H1 (cell line): Measurements from ENCODE around the gene EXOC3L1.

Source experiments
- CEBPB ChIP-seq: IDR thresholded peaks from 2 replicates; pipeline ENCODE4 v1.6.1; 2012; ENCODE audit warnings: low read depth, low read length
- CTCF ChIP-seq, 3 experiments: IDR thresholded peaks; 1 replicate in 2 of 3; 2 replicates in 1 of 3; pipeline versions ENCODE4 v1.5.1 to v1.6.1; 2011; ENCODE audit warnings: low read length in 3 of 3, mild to moderate bottlenecking in 3 of 3, inconsistent platforms in 2 of 3, low read depth in 1 of 3, moderate library complexity in 1 of 3; ENCODE audit not compliant: insufficient read depth in 1 of 3; ENCODE audit errors: control extremely low read depth in 1 of 3
- EGR1 ChIP-seq: IDR thresholded peaks from 2 replicates; pipeline ENCODE4 v1.6.1; 2011; ENCODE audit warnings: low read depth, low read length, borderline replicate concordance
- JUN ChIP-seq: IDR thresholded peaks from 2 replicates; pipeline ENCODE4 v1.6.1; 2011; ENCODE audit warnings: low read depth, mild to moderate bottlenecking, improper control_type of control experiment, low read length
- POLR2A ChIP-seq, 2 experiments: IDR thresholded peaks; 1 replicate in 1 of 2; 2 replicates in 1 of 2; pipeline ENCODE4 v1.6.1; 2011; ENCODE audit warnings: low read depth in 2 of 2, low read length in 2 of 2, mild to moderate bottlenecking in 2 of 2; ENCODE audit errors: control extremely low read depth in 1 of 2
- RAD21 ChIP-seq, 2 experiments: IDR thresholded peaks in 1 of 2; conservative IDR thresholded peaks in 1 of 2; 2 replicates each; pipeline ENCODE4 v1.6.1; 2011; ENCODE audit warnings: low read depth in 2 of 2, low read length in 2 of 2, improper control_type of control experiment in 1 of 2, inconsistent platforms in 1 of 2, mild to moderate bottlenecking in 1 of 2, moderate library complexity in 1 of 2
- SUZ12 ChIP-seq: fragments of 200-600 bp; sonication (generic); IDR thresholded peaks from 2 replicates; pipeline ENCODE4 v1.6.1; 2012; ENCODE audit warnings: mild to moderate bottlenecking, inconsistent platforms, low read length, moderate library complexity, mixed read lengths
- TAF1 ChIP-seq: IDR thresholded peaks from 2 replicates; pipeline ENCODE4 v1.6.1; 2011; ENCODE audit warnings: mild to moderate bottlenecking, low read depth, low read length

- TF ChIP-seq CTCF (IDR thresholded peaks at IDR 0.05; ENCODE audit: control extremely low read depth in 1 of 3, insufficient read depth in 1 of 3, low read depth in 1 of 3, low read length in 3 of 3) (no peak), TAF1 (no peak), RAD21 (IDR thresholded peaks at IDR 0.05 in 1 of 2, conservative IDR thresholded peaks at IDR 0.05 in 1 of 2; ENCODE audit: low read depth in 2 of 2, low read length in 2 of 2) (no peak), JUN (no peak), EGR1 (no peak), POLR2A (IDR thresholded peaks at IDR 0.05; ENCODE audit: control extremely low read depth in 1 of 2, low read depth in 2 of 2, low read length in 2 of 2) (peak in 1 of 2 experiments; percentile 2; a peak in 1 of 3 replicates), CEBPB (no peak), SUZ12 (no peak)
These were observed 38.3 kb upstream of the EXOC3L1 start for GRCh38 chr16:67228034-67228785.
